Nephron progenitor cell (in vitro differentiated cells): ENCODE data around the gene BBIP1.
"Not testable (repeated sequence)": the region's sequence is repeated elsewhere in the genome, so short reads cannot be mapped to it uniquely, and the experiment has no call there.

Experiments
- DNase-seq: peaks from one replicate; pipeline ENCODE4 v3.0.0; 2021
- H3K27ac Mint-ChIP-seq: 2 replicates; pipeline ENCODE4 v1.8.0; 2021; ENCODE audit warnings: mild to moderate bottlenecking, moderate library complexity, mixed read lengths
- H3K27me3 Mint-ChIP-seq: 2 replicates; pipeline ENCODE4 v1.8.0; 2021; ENCODE audit warnings: mild to moderate bottlenecking, low read depth, mixed read lengths; ENCODE audit not compliant: poor library complexity
- H3K36me3 Mint-ChIP-seq: 2 replicates; pipeline ENCODE4 v1.8.0; 2021; ENCODE audit warnings: low read depth, mixed read lengths
- H3K4me1 Mint-ChIP-seq: 2 replicates; pipeline ENCODE4 v1.8.0; 2021; ENCODE audit warnings: mixed read lengths
- H3K4me3 Mint-ChIP-seq: 2 replicates; pipeline ENCODE4 v1.8.0; 2021; ENCODE audit warnings: mild to moderate bottlenecking, moderate library complexity, mixed read lengths
- H3K9me3 Mint-ChIP-seq: 2 replicates; pipeline ENCODE4 v1.8.0; 2021; ENCODE audit warnings: mild to moderate bottlenecking, moderate library complexity, mixed read lengths
- TF ChIP-seq, protein P1 (sequence below): fragments of 200-600 bp; sonication (generic); IDR thresholded peaks from 2 replicates; pipeline ENCODE4 v1.5.0; 2021; ENCODE audit warnings: antibody characterized with exemption

BBIP1 gene

DNA sequence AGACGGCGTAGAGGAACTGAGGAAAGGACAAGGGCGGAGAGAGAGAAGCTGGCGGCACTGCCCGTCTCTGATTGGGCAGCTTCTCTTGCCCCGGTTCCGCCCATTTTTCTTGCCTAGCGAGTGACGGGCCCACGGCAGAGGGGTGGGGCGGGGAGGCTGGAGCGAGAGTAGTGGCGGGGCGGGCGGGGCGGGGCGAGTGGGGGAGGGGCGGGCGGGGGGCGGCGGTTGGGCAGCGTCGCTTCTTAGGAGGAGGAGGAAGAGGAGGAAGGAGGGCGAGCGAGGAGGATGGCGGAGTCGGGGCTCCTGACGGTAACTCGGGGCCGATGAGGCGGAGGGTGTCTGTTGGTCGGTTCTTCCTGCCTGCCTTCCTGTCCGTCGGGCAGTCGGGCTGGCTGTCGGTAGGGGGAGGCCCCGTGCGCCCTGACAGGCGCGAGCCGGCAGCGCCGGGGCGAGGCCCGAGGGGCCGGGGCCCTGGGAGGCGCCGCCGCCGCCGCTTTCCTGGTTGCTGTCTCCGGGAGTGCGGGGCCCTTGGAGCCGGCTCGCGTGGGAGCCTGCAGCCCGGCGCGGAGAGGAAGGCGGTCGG lies 460 bp upstream of the BBIP1 start, which contains the start of gene SHOC2:
Gene SHOC2 (plus strand): TSS at position 256 of the 583 bp plus-strand sequence. CDS start 44,755 bp downstream, outside the sequence.
- H3K27ac Mint-ChIP-seq = peak within 1 kb of the TSS; percentile 100
- no peaks in the 10 kb centered on the region for H3K9me3 Mint-ChIP-seq
- peak; percentile 95 for DNase-seq

DNA sequence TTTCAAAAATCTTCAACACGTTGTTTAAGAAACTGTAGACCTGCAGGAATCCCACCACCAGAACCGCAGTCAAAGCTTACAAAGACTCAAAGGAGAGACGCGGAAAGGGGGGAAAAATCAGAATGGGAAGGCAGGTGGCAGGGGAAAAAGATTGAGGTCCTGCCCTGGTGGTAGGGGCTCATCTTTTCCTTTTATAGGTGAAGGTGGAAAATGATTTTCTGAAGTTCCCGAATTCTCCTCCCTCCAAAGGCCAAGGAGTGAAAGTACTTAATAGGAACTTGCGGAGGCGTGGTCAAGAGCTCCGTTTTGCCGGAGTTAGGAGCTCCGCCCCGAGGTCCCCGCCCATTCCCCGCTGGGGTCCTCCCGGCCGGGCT lies 724 bp downstream of the BBIP1 start:
- peaks cover 52% of the 10 kb centered on the region for H3K4me1 Mint-ChIP-seq
- H3K9me3 Mint-ChIP-seq = no peaks in the 10 kb centered on the region
- H3K4me3 Mint-ChIP-seq = peak overlapping the region; percentile 96
- TF ChIP-seq, protein P1, sequence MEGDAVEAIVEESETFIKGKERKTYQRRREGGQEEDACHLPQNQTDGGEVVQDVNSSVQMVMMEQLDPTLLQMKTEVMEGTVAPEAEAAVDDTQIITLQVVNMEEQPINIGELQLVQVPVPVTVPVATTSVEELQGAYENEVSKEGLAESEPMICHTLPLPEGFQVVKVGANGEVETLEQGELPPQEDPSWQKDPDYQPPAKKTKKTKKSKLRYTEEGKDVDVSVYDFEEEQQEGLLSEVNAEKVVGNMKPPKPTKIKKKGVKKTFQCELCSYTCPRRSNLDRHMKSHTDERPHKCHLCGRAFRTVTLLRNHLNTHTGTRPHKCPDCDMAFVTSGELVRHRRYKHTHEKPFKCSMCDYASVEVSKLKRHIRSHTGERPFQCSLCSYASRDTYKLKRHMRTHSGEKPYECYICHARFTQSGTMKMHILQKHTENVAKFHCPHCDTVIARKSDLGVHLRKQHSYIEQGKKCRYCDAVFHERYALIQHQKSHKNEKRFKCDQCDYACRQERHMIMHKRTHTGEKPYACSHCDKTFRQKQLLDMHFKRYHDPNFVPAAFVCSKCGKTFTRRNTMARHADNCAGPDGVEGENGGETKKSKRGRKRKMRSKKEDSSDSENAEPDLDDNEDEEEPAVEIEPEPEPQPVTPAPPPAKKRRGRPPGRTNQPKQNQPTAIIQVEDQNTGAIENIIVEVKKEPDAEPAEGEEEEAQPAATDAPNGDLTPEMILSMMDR = no peak
- peak overlapping the region; percentile 89 for H3K27ac Mint-ChIP-seq
- no peaks in the 10 kb centered on the region for H3K36me3 Mint-ChIP-seq
- no peaks in the 10 kb centered on the region for H3K27me3 Mint-ChIP-seq
- peak; percentile 96 for DNase-seq

More for the DNA sequence above, 460 bp upstream of the BBIP1 start, which contains the start of gene SHOC2:
- TF ChIP-seq, protein P1 = no peak
- peak within 1 kb of the TSS; percentile 96 for H3K4me3 Mint-ChIP-seq
- H3K36me3 Mint-ChIP-seq = no peaks in the 10 kb centered on the region
- H3K27me3 Mint-ChIP-seq = no peaks in the 10 kb centered on the region
- H3K4me1 Mint-ChIP-seq = peaks cover 54% of the 10 kb centered on the region

DNA sequence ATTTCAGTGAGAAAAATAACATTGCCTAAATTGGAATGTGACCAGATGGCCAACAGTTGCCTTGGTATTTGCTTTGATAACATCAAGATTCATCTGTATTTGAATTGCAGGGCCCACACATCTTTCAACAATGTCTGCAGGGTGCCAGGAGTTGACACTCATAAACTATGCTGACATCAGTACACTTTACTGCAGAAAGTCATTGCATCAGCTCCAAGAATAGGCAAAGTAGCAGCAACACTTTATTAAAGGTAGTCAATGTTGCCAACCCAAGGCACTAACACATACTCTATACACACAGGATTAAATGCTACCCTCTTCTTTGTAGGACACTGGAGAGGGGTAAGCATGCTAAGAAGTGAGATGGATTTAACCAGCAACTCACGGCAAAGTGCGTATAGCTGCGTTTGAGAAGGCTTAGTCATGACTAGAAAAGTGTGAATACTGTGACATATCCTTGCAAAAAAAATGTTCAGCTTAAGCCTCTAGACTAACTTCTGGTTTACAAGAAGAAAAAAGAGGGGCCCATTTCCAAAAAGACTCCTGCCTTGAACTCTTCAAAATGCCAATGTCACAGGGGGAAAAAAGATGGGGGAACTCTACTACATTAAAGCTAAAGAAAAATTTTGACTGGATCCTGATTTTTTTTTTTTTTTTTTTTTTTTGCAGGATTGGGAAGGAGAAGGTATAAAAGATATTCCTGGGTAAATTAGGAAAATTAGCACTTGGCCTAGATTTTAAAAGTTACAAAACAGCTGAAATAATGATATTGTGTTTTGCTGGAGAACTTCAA lies 2.2 kb downstream of the BBIP1 start:
- DNase-seq = no peak
- H3K4me3 Mint-ChIP-seq = peak overlapping the region; percentile 96
- TF ChIP-seq, protein P1 = no peak

DNA sequence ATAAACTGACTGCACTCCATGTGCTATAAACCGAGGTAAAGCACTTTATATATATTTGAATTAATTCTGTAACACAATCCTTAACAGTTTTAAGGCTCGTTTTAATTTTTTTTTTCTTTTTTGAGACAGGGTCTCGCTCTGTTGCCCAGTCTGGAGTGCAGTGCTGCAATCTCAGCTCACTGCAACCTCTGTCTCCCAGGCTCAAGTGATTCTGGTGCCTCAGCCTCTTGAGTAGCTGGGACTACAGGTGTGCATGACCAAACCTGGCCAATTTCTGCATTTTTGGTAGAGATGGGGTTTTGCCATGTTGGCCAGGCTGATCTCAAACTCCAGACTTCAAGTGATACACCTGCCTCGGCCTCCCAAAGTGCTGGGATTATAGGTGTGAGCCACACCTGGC lies 3.4 kb downstream of the BBIP1 start:
- not testable (repeated sequence) for H3K4me3 Mint-ChIP-seq

More for the DNA sequence above, 2.2 kb downstream of the BBIP1 start:
- Mint-ChIP-seq H3K4me1 (peaks cover 42% of the 10 kb centered on the region), H3K27me3 (no peaks in the 10 kb centered on the region), H3K9me3 (no peaks in the 10 kb centered on the region), H3K27ac (no peak overlapping the region), H3K36me3 (no peaks in the 10 kb centered on the region)

DNA sequence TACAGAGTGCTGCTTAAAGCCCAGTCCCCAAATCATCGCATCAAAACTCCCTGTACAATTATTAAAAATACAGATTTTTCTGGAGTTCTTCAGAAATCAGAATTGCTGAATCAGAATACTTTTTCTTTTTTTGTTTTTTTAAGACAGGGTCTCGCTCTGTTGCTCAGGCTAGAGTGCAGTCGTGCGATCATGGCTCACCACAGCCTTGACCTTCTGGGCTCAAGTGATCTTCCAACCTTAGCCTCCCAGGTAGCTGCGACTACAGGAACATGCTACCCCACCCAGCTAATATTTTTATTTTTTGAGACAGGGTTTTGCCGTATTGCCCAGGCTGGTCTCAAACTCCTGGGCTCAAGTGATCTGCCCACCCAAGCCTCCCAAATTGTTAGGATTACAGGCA lies 3.9 kb downstream of the BBIP1 start:
- no peak for DNase-seq
- Mint-ChIP-seq H3K4me1 (peaks cover 26% of the 10 kb centered on the region), H3K9me3 (no peaks in the 10 kb centered on the region), H3K36me3 (no peaks in the 10 kb centered on the region), H3K27me3 (no peaks in the 10 kb centered on the region), H3K27ac (no peak overlapping the region), H3K4me3 (no peak overlapping the region)
- TF ChIP-seq, protein P1 = no peak

More for the DNA sequence above, 3.4 kb downstream of the BBIP1 start:
- H3K4me1 Mint-ChIP-seq = peaks cover 31% of the 10 kb centered on the region
- not testable (repeated sequence) for H3K9me3 Mint-ChIP-seq, DNase-seq, H3K27me3 Mint-ChIP-seq, H3K27ac Mint-ChIP-seq, H3K36me3 Mint-ChIP-seq

DNA sequence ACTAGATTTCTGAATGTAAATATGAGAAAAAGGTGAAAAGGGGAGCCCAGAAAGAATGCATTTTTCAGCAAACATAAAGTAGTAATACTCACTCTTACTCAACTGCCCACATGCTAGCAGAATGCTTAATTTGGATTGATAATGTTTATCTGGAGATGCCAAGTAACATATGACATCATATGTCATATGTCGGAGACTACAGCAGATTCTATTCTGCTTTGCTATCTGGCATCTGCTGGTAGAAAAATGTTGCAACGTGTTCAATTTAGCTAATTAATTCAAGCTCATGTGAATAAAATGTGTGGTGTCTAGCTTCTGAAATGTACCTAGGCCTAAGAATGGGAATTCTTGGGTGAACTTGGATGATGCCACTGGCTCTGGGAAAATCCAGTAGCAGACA lies 4.5 kb downstream of the BBIP1 start:
- TF ChIP-seq, protein P1 = no peak
- DNase-seq = no peak
- Mint-ChIP-seq H3K4me3 (no peak overlapping the region), H3K27ac (no peak overlapping the region), H3K36me3 (no peaks in the 10 kb centered on the region), H3K9me3 (no peaks in the 10 kb centered on the region), H3K4me1 (peaks cover 26% of the 10 kb centered on the region), H3K27me3 (no peaks in the 10 kb centered on the region)
